Karpas-422 (cell line): Measurements from ENCODE around the gene WDPCP. TPM values are rescaled to one million over a fixed set of nuclear protein-coding genes. Genes with fewer than 3 reads are reported as not detected.
"Not testable (repeated sequence)": the region's sequence is repeated elsewhere in the genome, so short reads cannot be mapped to it uniquely, and the experiment has no call there.

ENCODE experiments used
- DNase-seq: peaks from one replicate; pipeline ENCODE4 v3.0.0-alpha.2; 2015
- H2AFZ ChIP-seq: fragments of 200-600 bp; sonication (generic); 2 replicates; pipeline ENCODE4 v1.6.1; 2014; ENCODE audit warnings: antibody characterized with exemption, low read length, mixed read lengths
- H3K27ac ChIP-seq: fragments of 200-600 bp; sonication (generic); 2 replicates; pipeline ENCODE4 v1.5.1; 2014; ENCODE audit warnings: mild to moderate bottlenecking, low read length, moderate library complexity
- H3K27me3 ChIP-seq: fragments of 200-600 bp; sonication (generic); 2 replicates; pipeline ENCODE4 v1.6.1; 2014; ENCODE audit warnings: low read length, mixed read lengths
- H3K36me3 ChIP-seq: fragments of 200-600 bp; sonication (generic); 2 replicates; pipeline ENCODE4 v1.6.1; 2014; ENCODE audit warnings: low read length, mixed read lengths; ENCODE audit not compliant: insufficient read depth
- H3K4me1 ChIP-seq: fragments of 200-600 bp; sonication (generic); 2 replicates; pipeline ENCODE4 v1.6.1; 2014; ENCODE audit warnings: mild to moderate bottlenecking, low read length, mixed read lengths
- H3K4me2 ChIP-seq: fragments of 200-600 bp; sonication (generic); 2 replicates; pipeline ENCODE4 v1.6.1; 2014; ENCODE audit warnings: low read length, low read depth, mild to moderate bottlenecking; ENCODE audit not compliant: poor library complexity, severe bottlenecking
- H3K4me3 ChIP-seq: fragments of 200-600 bp; sonication (generic); 2 replicates; pipeline ENCODE4 v1.5.1; 2014; ENCODE audit warnings: mild to moderate bottlenecking, antibody characterized with exemption, low read length, mixed read lengths
- H3K79me2 ChIP-seq: fragments of 200-600 bp; sonication (generic); 2 replicates; pipeline ENCODE4 v1.6.1; 2014; ENCODE audit warnings: mild to moderate bottlenecking, low read length, mixed read lengths
- H3K9ac ChIP-seq: fragments of 200-600 bp; sonication (generic); 2 replicates; pipeline ENCODE4 v1.6.0; 2014; ENCODE audit warnings: low read length
- H3K9me2 ChIP-seq: fragments of 200-600 bp; sonication (generic), shearing (Covaris generic); replicated peaks from 2 replicates; pipeline ENCODE4 v1.6.0; 2014; ENCODE audit warnings: mild to moderate bottlenecking, low read length, moderate library complexity; ENCODE audit not compliant: insufficient read depth
- H3K9me3 ChIP-seq: fragments of 300-700, 200-600 bp; sonication (generic); 2 replicates; pipeline ENCODE4 v1.6.1; 2014; ENCODE audit warnings: low read length, mixed read lengths
- H4K20me1 ChIP-seq: fragments of 200-600 bp; sonication (generic); 2 replicates; pipeline ENCODE4 v1.6.1; 2014; ENCODE audit warnings: mild to moderate bottlenecking, antibody characterized with exemption, low read length, low read depth; ENCODE audit not compliant: insufficient read depth
- total RNA-seq: library from RNA; depleted of rRNA; stranded (reverse); fragments of >200 nt; shearing (Covaris generic); gene quantifications from 2 replicates; pipeline ENCODE4 v1.2.3, GENCODE V29; 2014; ENCODE audit warnings: low replicate concordance

The WDPCP gene
- total RNA-seq, 1 experiment from 2014 or later: 20.8 TPM

DNA sequence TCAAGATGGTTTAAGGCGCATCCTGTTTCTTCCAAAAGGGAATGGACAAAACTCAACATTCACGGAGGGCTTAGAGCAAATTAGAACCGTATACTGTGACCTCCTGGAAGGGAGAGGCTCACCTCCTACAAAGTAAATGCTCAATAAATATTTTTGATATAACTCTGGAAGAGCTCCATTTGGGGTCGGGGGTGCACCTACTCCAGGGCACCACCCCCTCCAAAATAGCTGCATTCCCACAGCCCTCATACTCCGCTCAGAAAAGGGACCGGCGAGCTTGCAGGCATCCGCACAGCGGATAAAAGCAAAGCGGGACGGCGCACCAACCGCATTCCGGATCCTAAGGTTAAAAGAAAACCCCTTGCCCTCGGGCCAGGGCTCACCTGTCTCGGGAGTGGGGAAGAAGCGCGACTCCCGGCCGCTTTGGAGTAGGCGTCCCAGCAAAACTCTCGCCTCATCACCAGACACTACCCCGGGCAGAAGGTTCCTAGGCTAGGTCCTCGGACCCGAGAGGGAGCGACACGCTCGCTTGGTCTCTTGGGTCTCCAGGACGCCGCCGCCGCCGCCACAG, 378 bp downstream of the WDPCP start:
- Histone ChIP-seq H3K9ac (peak overlapping the region; percentile 75), H3K4me1 (peaks cover 41% of the 10 kb centered on the region), H2AFZ (peak overlapping the region; percentile 84), H3K9me2 (no peaks in the 10 kb centered on the region), H3K4me2 (peak overlapping the region; percentile 92), H3K27ac (no peak overlapping the region), H3K4me3 (peak overlapping the region; percentile 85), H3K9me3 (no peaks in the 10 kb centered on the region), H3K27me3 (no peaks in the 10 kb centered on the region), H3K79me2 (peaks cover 42% of the 10 kb centered on the region), H3K36me3 (no peaks in the 10 kb centered on the region), H4K20me1 (peaks cover 30% of the 10 kb centered on the region)
- no peak for DNase-seq

DNA sequence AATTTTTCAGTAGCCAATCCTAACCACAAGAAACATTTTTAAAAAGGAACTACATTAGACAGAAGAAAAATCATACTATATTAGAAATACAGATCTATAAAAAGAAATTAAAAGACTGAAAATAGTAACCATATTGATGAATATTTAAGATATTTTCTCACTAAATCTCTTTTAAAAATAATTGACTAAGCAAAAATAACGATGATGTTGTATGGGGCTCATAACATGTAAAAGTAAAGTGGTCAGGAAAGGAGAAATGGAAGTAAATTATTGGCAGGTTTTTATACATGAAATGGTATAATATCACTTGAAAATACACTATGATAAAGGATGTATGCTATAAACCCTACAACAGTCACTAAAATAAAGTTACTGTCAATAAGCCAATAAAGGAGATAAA, 5.4 kb downstream of the WDPCP start:
- Histone ChIP-seq H3K4me3 (no peak overlapping the region), H3K36me3 (no peaks in the 10 kb centered on the region), H3K4me1 (peaks cover 11% of the 10 kb centered on the region), H3K9me2 (no peaks in the 10 kb centered on the region), H3K79me2 (peaks cover 2% of the 10 kb centered on the region; the same call in 1 of the 2 replicates), H3K27ac (no peak overlapping the region), H3K27me3 (no peaks in the 10 kb centered on the region), H3K9me3 (no peaks in the 10 kb centered on the region), H3K4me2 (no peak overlapping the region), H2AFZ (no peak overlapping the region), H3K9ac (no peak overlapping the region), H4K20me1 (peaks cover 11% of the 10 kb centered on the region; the same call in 1 of the 2 replicates)
- DNase-seq: no peak

DNA sequence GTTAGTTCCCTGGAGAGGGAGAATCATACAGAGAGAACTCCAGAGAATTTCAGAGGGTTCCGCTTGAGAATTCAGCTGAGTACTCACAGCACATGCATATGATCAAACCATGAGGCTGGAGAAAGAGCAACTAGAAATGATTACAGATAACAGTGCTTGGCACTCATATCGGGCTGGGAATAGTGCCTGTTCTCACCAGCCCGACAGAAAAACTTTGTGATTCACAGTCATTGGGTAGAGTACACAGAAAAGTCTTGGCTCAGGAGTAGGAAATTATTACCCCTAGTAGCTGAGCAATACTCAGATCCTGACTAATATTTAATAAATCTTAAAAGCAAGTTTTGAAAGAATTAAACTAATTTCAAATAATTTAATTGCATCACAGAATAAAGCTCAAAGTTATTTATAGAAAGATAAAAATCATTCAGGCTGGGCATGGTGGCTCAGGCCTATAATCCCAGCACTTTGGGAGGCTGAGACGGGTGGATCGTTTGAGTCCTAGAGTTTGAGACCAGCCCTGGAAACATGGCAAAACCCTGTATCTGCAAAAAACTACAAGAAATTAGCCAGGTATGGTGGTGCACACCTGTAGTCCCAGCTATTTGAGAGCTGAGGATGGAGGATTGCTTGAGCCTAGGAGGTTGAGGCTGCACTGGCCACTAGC, 6.8 kb downstream of the WDPCP start:
- peak; percentile 16 for DNase-seq
- Histone ChIP-seq H3K9me3 (no peaks in the 10 kb centered on the region), H3K27me3 (no peaks in the 10 kb centered on the region), H3K27ac (no peak overlapping the region), H4K20me1 (peaks cover 7% of the 10 kb centered on the region; the same call in 1 of the 2 replicates), H3K9me2 (0 out of 2 replicates have a peak, but pooled peaks cover under 1% of the 10 kb centered on the region), H3K4me3 (no peak overlapping the region), H3K4me2 (no peak overlapping the region), H3K79me2 (no peaks in the 10 kb centered on the region; the same call in 1 of the 2 replicates), H3K9ac (no peak overlapping the region), H3K36me3 (no peaks in the 10 kb centered on the region), H3K4me1 (no peaks in the 10 kb centered on the region; the same call in 1 of the 2 replicates), H2AFZ (no peak overlapping the region)

DNA sequence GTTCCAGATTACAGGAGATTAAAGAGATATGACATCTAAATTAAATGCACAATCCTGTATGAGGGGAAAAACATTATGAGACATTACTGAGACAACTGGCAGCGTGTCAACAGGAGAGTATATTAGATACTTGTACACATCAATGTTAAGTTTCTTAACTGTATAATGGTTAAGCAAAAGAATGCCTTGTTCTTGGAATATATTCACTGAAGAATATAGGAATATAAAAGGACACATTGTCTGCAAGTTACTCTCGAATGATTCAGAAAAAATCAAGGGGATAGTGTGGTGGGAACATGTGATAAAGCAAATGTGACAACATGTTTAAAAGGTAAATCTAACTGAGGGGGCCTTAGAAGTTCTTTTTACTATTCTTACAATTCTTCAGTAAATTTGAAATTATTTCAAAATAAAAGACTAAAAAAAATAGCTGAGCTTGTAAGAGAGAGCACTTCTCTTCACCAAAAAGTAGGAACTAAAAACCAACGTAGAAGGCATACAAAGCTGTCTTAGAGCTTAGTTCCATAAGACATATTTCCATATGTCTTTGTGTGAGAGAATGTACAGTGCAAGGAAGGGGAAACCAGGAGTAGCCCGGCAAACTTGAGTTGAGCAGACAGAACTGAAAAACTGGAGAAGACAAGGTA, 7.5 kb downstream of the WDPCP start:
- peak; percentile 40 for DNase-seq

DNA sequence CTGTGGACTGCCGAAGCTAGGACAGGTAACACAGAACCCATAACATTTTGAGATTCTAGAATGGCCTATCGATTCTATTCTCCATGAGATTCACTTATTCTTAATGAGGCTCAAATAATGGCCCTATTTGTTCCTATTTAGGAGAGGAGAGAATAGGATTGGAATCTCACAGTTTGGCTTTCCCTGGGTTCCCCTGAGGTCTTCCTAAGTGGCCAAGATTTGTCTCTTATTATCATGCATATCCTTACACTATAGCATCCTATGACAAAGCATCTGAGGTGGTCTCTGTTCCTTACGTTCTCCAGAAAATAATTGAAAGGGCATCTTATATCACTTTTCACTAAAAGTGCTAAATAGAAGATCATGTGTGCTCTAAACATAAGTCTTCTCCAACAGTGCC, 9.5 kb downstream of the WDPCP start:
- Histone ChIP-seq H3K4me2 (no peak overlapping the region), H3K27ac (no peak overlapping the region), H4K20me1 (0 out of 2 replicates have a peak, but pooled peaks cover 8% of the 10 kb centered on the region), H3K36me3 (no peaks in the 10 kb centered on the region), H3K4me1 (no peaks in the 10 kb centered on the region), H2AFZ (no peak overlapping the region), H3K9me2 (0 out of 2 replicates have a peak, but pooled peaks cover 2% of the 10 kb centered on the region), H3K9me3 (peaks cover 5% of the 10 kb centered on the region), H3K4me3 (no peak overlapping the region), H3K27me3 (no peaks in the 10 kb centered on the region), H3K9ac (no peak overlapping the region), H3K79me2 (no peaks in the 10 kb centered on the region; the same call in 1 of the 2 replicates)
- DNase-seq: peak; percentile 10

More for the DNA sequence above, 7.5 kb downstream of the WDPCP start:
- no peaks in the 10 kb centered on the region for H3K4me1 ChIP-seq
- no peaks in the 10 kb centered on the region for H3K9me3 ChIP-seq
- 0 out of 2 replicates have a peak, but pooled peaks cover 2% of the 10 kb centered on the region for H3K9me2 ChIP-seq
- no peak overlapping the region for H3K27ac ChIP-seq
- no peak overlapping the region for H3K9ac ChIP-seq
- H3K4me2 ChIP-seq: no peak overlapping the region
- no peaks in the 10 kb centered on the region for H3K27me3 ChIP-seq
- H4K20me1 ChIP-seq: 0 out of 2 replicates have a peak, but pooled peaks cover 8% of the 10 kb centered on the region
- no peaks in the 10 kb centered on the region for H3K36me3 ChIP-seq
- no peaks in the 10 kb centered on the region; the same call in 1 of the 2 replicates for H3K79me2 ChIP-seq
- no peak overlapping the region for H2AFZ ChIP-seq
- H3K4me3 ChIP-seq: no peak overlapping the region

DNA sequence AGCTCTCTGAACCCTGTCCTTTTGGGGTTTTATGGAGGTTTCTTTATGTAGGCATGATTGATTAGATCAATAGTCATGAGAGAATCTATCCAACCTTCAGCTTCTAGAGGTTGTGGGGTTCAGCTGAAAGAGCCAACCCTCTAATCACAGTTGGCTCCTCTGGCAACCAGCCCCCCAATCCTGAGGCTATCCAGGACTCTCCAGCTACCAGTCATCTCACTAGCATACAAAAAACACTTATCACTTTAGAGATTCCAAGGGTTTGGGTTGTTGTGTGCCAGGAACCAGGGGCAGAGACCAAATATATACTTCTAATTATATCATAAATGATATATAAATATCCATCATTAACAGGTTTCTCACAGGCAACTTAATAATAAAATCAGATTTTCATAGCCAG, 11.7 kb downstream of the WDPCP start:
- H3K9me2 ChIP-seq: 0 out of 2 replicates have a peak, but pooled peaks cover 2% of the 10 kb centered on the region
- no peak overlapping the region for H2AFZ ChIP-seq
- no peak for DNase-seq
- H3K36me3 ChIP-seq: no peaks in the 10 kb centered on the region
- H3K9ac ChIP-seq: no peak overlapping the region
- no peaks in the 10 kb centered on the region for H3K27me3 ChIP-seq
- H4K20me1 ChIP-seq: 0 out of 2 replicates have a peak, but pooled peaks cover 8% of the 10 kb centered on the region
- H3K27ac ChIP-seq: no peak overlapping the region
- no peaks in the 10 kb centered on the region; the same call in 1 of the 2 replicates for H3K79me2 ChIP-seq
- no peak overlapping the region for H3K4me2 ChIP-seq
- no peaks in the 10 kb centered on the region for H3K4me1 ChIP-seq
- peaks cover 5% of the 10 kb centered on the region for H3K9me3 ChIP-seq
- H3K4me3 ChIP-seq: no peak overlapping the region

DNA sequence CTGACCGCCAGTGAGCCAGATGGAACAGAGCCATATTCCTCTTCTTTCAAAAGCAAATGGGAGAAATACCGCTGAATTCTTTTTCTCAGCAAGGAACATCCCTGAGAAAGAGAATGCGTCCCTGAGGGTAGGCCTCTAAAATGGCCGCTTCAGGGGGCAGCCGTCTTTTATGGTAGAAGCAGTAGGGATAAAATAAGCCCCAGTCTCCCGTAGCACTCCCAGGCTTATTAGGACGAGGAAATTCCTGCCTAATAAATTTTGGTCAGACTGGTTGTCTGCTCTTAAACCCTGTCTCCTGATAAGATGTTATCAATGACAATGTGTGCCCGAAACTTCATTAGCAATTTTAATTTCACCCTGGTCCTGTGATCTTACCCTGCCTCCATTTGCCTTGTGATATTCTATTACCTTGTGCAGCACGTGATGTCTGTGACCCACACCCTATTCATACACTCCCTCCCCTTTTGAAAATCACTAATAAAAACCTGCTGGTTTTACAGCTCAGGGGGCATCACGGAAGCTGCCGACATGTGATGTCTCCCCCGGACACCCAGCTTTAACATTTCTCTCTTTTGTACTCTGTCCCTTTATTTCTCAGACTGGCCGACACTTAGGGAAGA, 14.4 kb downstream of the WDPCP start:
- H3K36me3 ChIP-seq, H3K9me2 ChIP-seq, H3K27me3 ChIP-seq, H4K20me1 ChIP-seq, H2AFZ ChIP-seq, H3K9me3 ChIP-seq, DNase-seq, H3K9ac ChIP-seq, H3K4me3 ChIP-seq, H3K79me2 ChIP-seq, H3K4me2 ChIP-seq, H3K27ac ChIP-seq, H3K4me1 ChIP-seq: not testable (repeated sequence)

DNA sequence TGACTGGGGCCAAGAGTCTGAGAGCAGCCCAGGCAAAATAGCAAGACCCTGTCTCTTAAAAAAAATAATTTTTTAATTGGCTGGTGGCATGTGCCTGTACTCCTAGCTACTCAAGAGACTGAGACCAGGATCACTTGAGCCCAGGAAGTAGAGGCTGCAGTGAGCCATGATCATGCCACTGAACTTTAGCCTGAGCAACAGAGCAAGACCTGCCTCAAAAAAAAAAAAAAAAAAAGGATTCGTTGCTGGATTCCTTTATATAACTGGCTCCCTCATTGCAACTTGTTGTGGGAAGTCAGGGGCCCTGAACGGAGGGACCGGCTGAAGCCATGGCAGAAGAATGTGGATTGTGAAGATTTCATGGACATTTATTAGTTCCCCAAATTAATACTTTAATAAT, 15.3 kb downstream of the WDPCP start:
- not testable (repeated sequence) for H3K4me1 ChIP-seq, H2AFZ ChIP-seq, H3K9me3 ChIP-seq, H3K9me2 ChIP-seq, H3K4me2 ChIP-seq, H3K9ac ChIP-seq, H4K20me1 ChIP-seq, H3K27me3 ChIP-seq, H3K36me3 ChIP-seq, H3K4me3 ChIP-seq, H3K79me2 ChIP-seq, H3K27ac ChIP-seq
- peak; percentile 22 for DNase-seq
